NCI-H2029 (cell line): ENCODE data around the gene LIPT1.
"Not testable (repeated sequence)": the region's sequence is repeated elsewhere in the genome, so short reads cannot be mapped to it uniquely, and the experiment has no call there.

Experiments
- DNase-seq: peaks from one replicate; lab custom pipeline; 2025; lab: John Stamatoyannopoulos, UW

LIPT1 gene

GRCh38 chr2:99171377-99172140 lies 16.8 kb downstream of the LIPT1 start:
- no peak for DNase-seq

- peak; percentile 90 for DNase-seq
Measured at GRCh38 chr2:99180755-99181623, 26.2 kb downstream of the LIPT1 start, which contains the start of the genes MITD1 and MRPL30. MITD1 (minus strand) TSS chr2:99181058; CDS start chr2:99180981, 77 bp downstream. MRPL30 (plus strand) TSS chr2:99181184; CDS start chr2:99186204, 5,020 bp downstream.

GRCh38 chr2:99181624-99182000 lies 26.8 kb downstream of the LIPT1 start:
- DNase-seq = no peak

GRCh38 chr2:99183025-99183424 lies 28.3 kb downstream of the LIPT1 start:
- no peak for DNase-seq

- no peak for DNase-seq
Measured at GRCh38 chr2:99184811-99185210, 30.0 kb downstream of the LIPT1 start.

GRCh38 chr2:99187011-99187410 lies 32.2 kb downstream of the LIPT1 start:
- DNase-seq = no peak

- no peak for DNase-seq
Measured at GRCh38 chr2:99188357-99188756, 33.6 kb downstream of the LIPT1 start.

- DNase-seq = no peak
Measured at GRCh38 chr2:99190548-99190947, 35.8 kb downstream of the LIPT1 start.

- not testable (repeated sequence) for DNase-seq
Measured at GRCh38 chr2:99192364-99192763, 37.6 kb downstream of the LIPT1 start.

- peak; percentile 18 for DNase-seq
Measured at GRCh38 chr2:99198103-99198841, 43.5 kb downstream of the LIPT1 start.

GRCh38 chr2:99200076-99200800 lies 45.5 kb downstream of the LIPT1 start:
- DNase-seq = no peak

- DNase-seq = no peak
Measured at GRCh38 chr2:99201959-99202678, 47.4 kb downstream of the LIPT1 start.

- no peak for DNase-seq
Measured at GRCh38 chr2:99205491-99205890, 50.7 kb downstream of the LIPT1 start.
